Measurements from ENCODE around the gene WDSUB1. TPM values are rescaled to one million over a fixed set of nuclear protein-coding genes. Genes with fewer than 3 reads are reported as not detected.

Gene WDSUB1
- total and polyA plus RNA-seq, 4 donors = 2.0 to 6.1 (median 4.4) TPM

- TF ChIP-seq SP1 (IDR thresholded peaks at IDR 0.05) = no peak
- TF ChIP-seq ZBTB33 (IDR thresholded peaks at IDR 0.05) = no peak
- no peak for TF ChIP-seq FOXA1 (IDR thresholded peaks at IDR 0.05)
- no peak for TF ChIP-seq NR2F2 (IDR thresholded peaks at IDR 0.05)
- no peak for TF ChIP-seq HNF4A (conservative IDR thresholded peaks at IDR 0.05)
- no peak for TF ChIP-seq MAX (IDR thresholded peaks at IDR 0.05)
- TF ChIP-seq GABPA (IDR thresholded peaks at IDR 0.05 in 1 of 2, conservative IDR thresholded peaks at IDR 0.05 in 1 of 2) = no peak
- TF ChIP-seq REST (IDR thresholded peaks at IDR 0.05) = no peak
- TF ChIP-seq, protein P1, sequence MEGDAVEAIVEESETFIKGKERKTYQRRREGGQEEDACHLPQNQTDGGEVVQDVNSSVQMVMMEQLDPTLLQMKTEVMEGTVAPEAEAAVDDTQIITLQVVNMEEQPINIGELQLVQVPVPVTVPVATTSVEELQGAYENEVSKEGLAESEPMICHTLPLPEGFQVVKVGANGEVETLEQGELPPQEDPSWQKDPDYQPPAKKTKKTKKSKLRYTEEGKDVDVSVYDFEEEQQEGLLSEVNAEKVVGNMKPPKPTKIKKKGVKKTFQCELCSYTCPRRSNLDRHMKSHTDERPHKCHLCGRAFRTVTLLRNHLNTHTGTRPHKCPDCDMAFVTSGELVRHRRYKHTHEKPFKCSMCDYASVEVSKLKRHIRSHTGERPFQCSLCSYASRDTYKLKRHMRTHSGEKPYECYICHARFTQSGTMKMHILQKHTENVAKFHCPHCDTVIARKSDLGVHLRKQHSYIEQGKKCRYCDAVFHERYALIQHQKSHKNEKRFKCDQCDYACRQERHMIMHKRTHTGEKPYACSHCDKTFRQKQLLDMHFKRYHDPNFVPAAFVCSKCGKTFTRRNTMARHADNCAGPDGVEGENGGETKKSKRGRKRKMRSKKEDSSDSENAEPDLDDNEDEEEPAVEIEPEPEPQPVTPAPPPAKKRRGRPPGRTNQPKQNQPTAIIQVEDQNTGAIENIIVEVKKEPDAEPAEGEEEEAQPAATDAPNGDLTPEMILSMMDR (IDR thresholded peaks at IDR 0.05; ENCODE audit: low read depth, low read length, missing input control) = no peak
- no peak for TF ChIP-seq EGR1 (IDR thresholded peaks at IDR 0.05; ENCODE audit: low read depth in 2 of 2)
- TF ChIP-seq, protein P2, sequence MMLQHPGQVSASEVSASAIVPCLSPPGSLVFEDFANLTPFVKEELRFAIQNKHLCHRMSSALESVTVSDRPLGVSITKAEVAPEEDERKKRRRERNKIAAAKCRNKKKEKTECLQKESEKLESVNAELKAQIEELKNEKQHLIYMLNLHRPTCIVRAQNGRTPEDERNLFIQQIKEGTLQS (IDR thresholded peaks at IDR 0.05) = no peak
- Histone ChIP-seq H3K4me3 (ENCODE audit: low read depth in 1 of 3, low read length in 3 of 3) (no peak overlapping the region), H3K27ac (ENCODE audit: low read depth in 1 of 2, low read length in 2 of 2) (no peak overlapping the region), H3K9ac (ENCODE audit: low read depth in 1 of 2, low read length in 2 of 2) (no peak overlapping the region), H3K9me3 (ENCODE audit: control insufficient read depth in 4 of 4, low read length in 3 of 4) (no peaks in the 10 kb centered on the region), H3K4me1 (ENCODE audit: control insufficient read depth in 4 of 4, insufficient read depth in 4 of 4, low read length in 3 of 4) (no peaks in the 10 kb centered on the region), H3K27me3 (ENCODE audit: control insufficient read depth in 4 of 4, insufficient read depth in 4 of 4, low read length in 3 of 4) (no peaks in the 10 kb centered on the region), H3K36me3 (ENCODE audit: control insufficient read depth in 4 of 4, insufficient read depth in 3 of 4, low read depth in 1 of 4, low read length in 3 of 4) (peaks cover 0 to 11% (median 3%) of the 10 kb centered on the region in 4 donors)
- WGBS = 98% methylated on average over 4 of the region's 4 CpGs
- DNase-seq (ENCODE audit: low spot score) = no peak
Observed at GRCh38 chr2:159252905-159253304, 33.6 kb downstream of the WDSUB1 start.

- no peak overlapping the region for H3K27ac ChIP-seq (ENCODE audit: low read depth in 1 of 2, low read length in 2 of 2)
- TF ChIP-seq FOXA2 (IDR thresholded peaks at IDR 0.05) = no peak
- TF ChIP-seq TAF1 (conservative IDR thresholded peaks at IDR 0.05) = no peak
- TF ChIP-seq JUND (IDR thresholded peaks at IDR 0.05) = no peak
- no peak for TF ChIP-seq REST (IDR thresholded peaks at IDR 0.05)
- no peak for TF ChIP-seq ZBTB33 (IDR thresholded peaks at IDR 0.05)
- no peak for TF ChIP-seq GABPA (IDR thresholded peaks at IDR 0.05 in 1 of 2, conservative IDR thresholded peaks at IDR 0.05 in 1 of 2)
- TF ChIP-seq, protein P2 (IDR thresholded peaks at IDR 0.05) = no peak
- no peak for TF ChIP-seq EGR1 (IDR thresholded peaks at IDR 0.05; ENCODE audit: low read depth in 2 of 2)
- no peak for TF ChIP-seq YY1 (IDR thresholded peaks at IDR 0.05)
- no peak for TF ChIP-seq HNF4A (conservative IDR thresholded peaks at IDR 0.05)
Observed at GRCh38 chr2:159251296-159252173, 35.0 kb downstream of the WDSUB1 start.

More at GRCh38 chr2:159251296-159252173, 35.0 kb downstream of the WDSUB1 start:
- no peaks in the 10 kb centered on the region for H3K27me3 ChIP-seq (ENCODE audit: control insufficient read depth in 4 of 4, insufficient read depth in 4 of 4, low read length in 3 of 4)
- DNase-seq (ENCODE audit: low spot score) = no peak
- H3K4me3 ChIP-seq (ENCODE audit: low read depth in 1 of 3, low read length in 3 of 3) = no peak overlapping the region
- 93% methylated on average over 12 of the region's 12 CpGs for WGBS
- H3K9me3 ChIP-seq (ENCODE audit: control insufficient read depth in 4 of 4, low read length in 3 of 4) = no peaks in the 10 kb centered on the region
- H3K36me3 ChIP-seq (ENCODE audit: control insufficient read depth in 4 of 4, insufficient read depth in 3 of 4, low read depth in 1 of 4, low read length in 3 of 4) = peaks cover 0 to 11% (median under 1%) of the 10 kb centered on the region in 4 donors
- no peak overlapping the region for H3K9ac ChIP-seq (ENCODE audit: low read depth in 1 of 2, low read length in 2 of 2)
- no peaks in the 10 kb centered on the region for H3K4me1 ChIP-seq (ENCODE audit: control insufficient read depth in 4 of 4, insufficient read depth in 4 of 4, low read length in 3 of 4)
